Testis (tissue), 2 donors: ENCODE results near the gene VMAC.

ENCODE experiments used
- POLR2A ChIP-seq: fragments of 450-650 bp; IDR thresholded peaks from one replicate; pipeline ENCODE4 v1.6.1; 2017; ENCODE audit warnings: antibody characterized with exemption, mild to moderate bottlenecking, moderate library complexity
- TF ChIP-seq, protein P1 (sequence below), 3 experiments: fragments of 450-650 bp in 2 of 3; fragments of 200-600 bp in 1 of 3; sonication (generic) in 1 of 3; IDR thresholded peaks; one replicate each; pipeline ENCODE4 v1.5.1; 2016 to 2019; ENCODE audit warnings: antibody characterized with exemption in 3 of 3, mild to moderate bottlenecking in 2 of 3, moderate library complexity in 1 of 3

DNA sequence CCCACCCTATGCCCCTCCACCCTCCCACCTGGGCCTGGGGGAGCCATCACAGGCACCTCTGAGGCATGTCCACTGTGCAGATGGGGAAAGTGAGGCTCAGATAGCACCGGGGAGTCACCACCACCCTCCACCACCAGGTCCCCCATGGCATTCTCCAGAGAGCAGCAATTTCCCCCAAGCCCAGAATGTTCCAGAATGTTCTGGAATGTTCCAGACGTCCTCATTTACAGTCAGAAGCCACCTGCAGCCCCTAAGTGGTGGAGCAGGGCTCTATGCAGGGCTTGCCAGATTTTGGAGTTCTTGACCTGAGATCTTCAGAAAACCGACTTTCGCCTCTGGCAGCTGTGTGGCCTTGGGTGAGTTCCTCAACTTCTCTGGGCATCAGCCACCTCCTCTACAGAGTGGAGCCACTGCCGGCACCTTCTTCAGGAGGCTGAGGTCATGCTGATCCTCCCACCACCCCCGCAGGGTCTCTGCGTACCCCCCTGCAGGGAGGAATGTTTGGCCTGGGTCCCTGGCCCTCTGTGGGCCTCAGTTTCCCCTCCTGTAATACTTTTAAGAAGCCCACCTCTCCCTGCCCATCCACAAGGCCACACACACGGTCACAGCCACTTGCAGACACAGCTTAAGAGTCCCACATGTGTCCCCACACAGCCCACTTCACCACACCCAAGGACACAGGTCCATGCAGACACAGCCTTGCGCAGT, 40.5 kb upstream of the VMAC start:
- TF ChIP-seq, protein P1, sequence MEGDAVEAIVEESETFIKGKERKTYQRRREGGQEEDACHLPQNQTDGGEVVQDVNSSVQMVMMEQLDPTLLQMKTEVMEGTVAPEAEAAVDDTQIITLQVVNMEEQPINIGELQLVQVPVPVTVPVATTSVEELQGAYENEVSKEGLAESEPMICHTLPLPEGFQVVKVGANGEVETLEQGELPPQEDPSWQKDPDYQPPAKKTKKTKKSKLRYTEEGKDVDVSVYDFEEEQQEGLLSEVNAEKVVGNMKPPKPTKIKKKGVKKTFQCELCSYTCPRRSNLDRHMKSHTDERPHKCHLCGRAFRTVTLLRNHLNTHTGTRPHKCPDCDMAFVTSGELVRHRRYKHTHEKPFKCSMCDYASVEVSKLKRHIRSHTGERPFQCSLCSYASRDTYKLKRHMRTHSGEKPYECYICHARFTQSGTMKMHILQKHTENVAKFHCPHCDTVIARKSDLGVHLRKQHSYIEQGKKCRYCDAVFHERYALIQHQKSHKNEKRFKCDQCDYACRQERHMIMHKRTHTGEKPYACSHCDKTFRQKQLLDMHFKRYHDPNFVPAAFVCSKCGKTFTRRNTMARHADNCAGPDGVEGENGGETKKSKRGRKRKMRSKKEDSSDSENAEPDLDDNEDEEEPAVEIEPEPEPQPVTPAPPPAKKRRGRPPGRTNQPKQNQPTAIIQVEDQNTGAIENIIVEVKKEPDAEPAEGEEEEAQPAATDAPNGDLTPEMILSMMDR (IDR thresholded peaks at IDR 0.05), result no peak
- no peak for TF ChIP-seq POLR2A
